Measurements from ENCODE around the gene CFAP97D2.
"Not testable (repeated sequence)": the region's sequence is repeated elsewhere in the genome, so short reads cannot be mapped to it uniquely, and the experiment has no call there.

CFAP97D2 gene

DNA sequence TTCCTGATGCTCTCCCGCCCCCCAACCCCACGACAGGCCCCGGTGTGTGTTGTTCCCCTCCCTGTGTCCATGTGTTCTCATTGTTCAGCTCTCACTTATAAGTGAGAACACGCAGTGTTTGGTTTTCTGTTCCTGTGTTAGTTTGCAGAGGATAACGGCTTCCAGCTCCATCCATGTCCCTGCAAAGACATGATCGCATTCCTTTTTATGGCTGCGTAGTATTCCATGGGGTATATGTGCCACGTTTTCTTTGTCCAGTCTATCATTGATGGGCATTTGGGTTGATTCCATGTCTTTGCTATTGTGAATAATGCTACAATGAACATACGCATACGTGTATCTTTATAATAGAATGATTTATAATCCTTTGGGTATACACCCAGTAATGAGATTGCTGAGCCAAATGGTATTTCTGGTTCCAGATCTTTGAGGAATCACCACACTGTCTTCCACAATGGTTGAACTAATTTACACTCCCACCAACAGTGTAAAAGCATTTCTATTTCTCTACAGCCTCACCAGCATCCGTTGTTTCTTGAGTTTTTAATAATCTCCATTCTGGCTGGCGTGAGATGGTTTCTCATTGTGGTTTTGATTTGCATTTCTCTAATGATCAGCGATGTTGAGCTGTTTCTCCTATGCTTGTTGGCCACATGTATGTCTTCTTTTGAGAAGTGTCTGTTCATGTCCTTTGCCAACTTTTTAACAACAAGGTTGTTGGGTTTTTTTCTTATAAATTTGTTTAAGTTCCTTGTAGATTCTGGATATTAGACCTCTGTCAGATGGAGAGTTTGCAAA lies 20.0 kb upstream of the CFAP97D2 start:
- DNase-seq, result not testable (repeated sequence)

DNA sequence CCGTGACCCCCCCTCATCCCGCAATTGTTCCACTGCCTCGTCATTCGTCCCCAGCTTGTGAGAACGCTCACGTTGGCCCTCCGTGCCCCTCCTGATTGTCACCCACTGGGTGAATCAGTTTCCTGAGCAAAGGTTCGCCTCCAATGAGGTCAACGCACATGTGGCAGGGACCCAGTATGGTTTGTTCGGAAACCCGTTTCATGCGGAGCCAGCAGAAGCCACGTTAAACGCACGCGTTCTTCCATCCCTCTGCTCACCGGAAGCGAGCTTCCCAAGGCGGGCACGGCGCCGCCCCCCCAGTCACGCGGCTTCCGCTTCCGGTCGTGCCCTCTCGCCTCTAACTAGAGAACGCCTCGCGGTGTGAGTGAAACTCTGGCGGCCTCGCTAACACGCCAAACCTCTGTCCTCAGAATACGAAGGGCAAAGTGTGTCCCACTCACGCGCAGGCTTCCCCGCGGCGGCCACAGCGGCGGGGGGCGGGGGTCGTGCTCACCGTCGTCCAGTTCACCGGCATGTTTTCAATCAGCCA lies 18.0 kb upstream of the CFAP97D2 start:
- no peak for DNase-seq

DNA sequence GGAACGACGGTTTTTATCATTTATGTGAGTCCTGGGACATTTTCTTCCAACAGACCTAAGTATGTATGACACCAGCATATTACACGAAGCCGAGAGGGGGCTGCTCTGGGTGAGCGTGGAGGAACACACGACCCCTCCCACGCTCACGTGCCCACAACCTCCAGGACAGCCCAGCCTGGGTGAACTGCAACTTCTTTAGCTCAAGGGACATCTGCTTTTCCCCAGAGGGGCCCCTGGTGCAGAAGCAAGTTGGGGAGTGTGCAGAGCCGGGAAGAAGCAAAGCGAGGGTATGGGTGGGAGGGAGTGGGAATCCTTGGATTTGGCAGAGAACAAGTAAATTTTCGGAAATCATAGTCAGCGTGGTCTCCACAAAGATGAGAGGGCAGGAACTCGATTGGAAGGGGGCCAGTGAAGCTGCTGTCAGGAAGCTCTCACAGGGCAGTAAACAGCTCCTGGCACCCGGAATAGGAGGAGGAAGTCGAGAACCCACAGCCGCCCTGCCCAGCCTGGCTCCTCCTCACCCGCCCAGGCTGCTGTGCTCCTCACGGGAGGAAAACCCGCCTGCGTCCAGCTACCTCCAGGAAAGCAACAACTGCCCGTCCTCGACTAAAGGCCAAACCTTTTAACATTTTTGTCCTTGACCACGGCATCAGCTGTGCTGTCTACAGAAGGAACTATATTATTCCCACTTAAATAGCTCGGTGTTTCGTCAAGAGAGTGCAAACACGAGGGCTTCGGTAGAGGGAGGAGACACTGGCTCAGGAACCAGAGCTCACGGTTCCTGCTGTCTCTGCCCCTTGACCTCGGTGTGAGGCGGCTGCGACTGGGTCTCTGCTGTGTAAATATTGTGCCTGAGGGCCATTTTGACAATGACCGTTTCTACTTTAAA lies 17.2 kb upstream of the CFAP97D2 start:
- peak; percentile 37 for DNase-seq

GRCh38 chr13:114162533-114162922 lies 16.5 kb upstream of the CFAP97D2 start:
- no peak for DNase-seq

DNA sequence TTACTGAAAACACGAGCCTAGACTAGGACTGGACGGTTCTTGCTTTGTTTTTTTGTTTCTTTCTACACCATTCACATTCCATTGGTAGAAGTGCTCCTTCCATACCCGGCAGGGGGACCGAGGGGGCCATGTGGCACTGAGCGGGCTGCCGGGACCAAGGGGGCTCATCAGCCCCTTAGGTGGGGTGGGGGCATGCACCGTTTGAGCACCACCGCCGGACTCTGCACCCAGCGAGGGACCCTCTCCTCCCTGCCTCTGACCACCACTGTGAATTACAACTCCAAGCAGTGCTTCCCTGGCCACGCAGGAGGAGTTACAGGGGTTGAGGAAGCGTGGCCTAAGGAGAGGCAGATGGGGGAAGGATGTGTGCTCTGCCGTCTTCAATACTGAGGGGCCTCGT lies 15.0 kb upstream of the CFAP97D2 start:
- no peak for DNase-seq

- DNase-seq, result no peak
Observed at GRCh38 chr13:114164681-114165429, 14.2 kb upstream of the CFAP97D2 start.

GRCh38 chr13:114166381-114167131 lies 12.5 kb upstream of the CFAP97D2 start:
- DNase-seq, result no peak

- no peak for DNase-seq
Observed at GRCh38 chr13:114167426-114167825, 11.6 kb upstream of the CFAP97D2 start.

GRCh38 chr13:114167885-114168284 lies 11.2 kb upstream of the CFAP97D2 start:
- no peak for DNase-seq

- DNase-seq, result no peak
Observed at GRCh38 chr13:114173272-114173671, 5.8 kb upstream of the CFAP97D2 start.

DNA sequence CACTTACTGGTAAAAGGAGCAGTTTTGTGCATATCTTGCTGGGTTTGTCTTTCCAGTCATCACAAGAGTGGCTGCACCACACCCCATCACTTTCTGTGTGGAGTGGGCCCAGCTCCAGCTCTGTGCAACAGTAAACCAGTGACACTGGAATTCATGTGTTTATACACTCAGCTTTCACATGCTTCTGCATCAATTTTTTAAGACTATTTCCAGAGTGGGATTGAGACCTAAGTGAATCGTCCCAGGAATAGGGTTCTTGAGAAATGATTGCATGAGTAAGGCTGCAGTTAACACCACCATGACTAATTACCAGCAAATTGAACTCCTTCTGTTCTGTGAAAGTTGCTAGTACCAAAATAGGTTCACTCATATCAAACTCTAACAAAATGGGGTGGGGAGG lies 5.3 kb upstream of the CFAP97D2 start:
- no peak for DNase-seq

DNA sequence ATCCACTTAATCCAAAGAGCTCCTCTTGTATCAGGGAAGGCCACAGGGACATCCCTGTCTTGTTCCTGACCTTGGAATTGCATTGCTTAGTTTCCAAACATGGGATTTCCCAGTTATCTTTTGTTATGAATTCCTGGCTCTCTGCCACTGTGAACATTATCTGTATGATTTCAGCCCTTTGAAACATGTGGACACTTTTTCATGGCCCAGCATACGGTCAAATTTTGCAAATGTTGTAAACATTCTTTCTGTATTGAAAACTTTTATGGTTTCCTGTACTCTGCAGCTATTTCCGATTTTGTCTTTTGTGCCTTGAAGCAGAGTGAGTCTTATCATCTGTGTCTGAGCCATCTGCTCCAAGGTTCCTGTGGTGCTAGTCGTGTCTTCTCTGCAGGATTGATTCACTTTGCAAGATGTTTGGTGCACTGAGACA lies 4.5 kb upstream of the CFAP97D2 start:
- DNase-seq, result no peak

GRCh38 chr13:114176359-114176902 lies 2.6 kb upstream of the CFAP97D2 start:
- not testable (repeated sequence) for DNase-seq

- no peak for DNase-seq
Observed at GRCh38 chr13:114177245-114178010, 1.6 kb upstream of the CFAP97D2 start.

DNA sequence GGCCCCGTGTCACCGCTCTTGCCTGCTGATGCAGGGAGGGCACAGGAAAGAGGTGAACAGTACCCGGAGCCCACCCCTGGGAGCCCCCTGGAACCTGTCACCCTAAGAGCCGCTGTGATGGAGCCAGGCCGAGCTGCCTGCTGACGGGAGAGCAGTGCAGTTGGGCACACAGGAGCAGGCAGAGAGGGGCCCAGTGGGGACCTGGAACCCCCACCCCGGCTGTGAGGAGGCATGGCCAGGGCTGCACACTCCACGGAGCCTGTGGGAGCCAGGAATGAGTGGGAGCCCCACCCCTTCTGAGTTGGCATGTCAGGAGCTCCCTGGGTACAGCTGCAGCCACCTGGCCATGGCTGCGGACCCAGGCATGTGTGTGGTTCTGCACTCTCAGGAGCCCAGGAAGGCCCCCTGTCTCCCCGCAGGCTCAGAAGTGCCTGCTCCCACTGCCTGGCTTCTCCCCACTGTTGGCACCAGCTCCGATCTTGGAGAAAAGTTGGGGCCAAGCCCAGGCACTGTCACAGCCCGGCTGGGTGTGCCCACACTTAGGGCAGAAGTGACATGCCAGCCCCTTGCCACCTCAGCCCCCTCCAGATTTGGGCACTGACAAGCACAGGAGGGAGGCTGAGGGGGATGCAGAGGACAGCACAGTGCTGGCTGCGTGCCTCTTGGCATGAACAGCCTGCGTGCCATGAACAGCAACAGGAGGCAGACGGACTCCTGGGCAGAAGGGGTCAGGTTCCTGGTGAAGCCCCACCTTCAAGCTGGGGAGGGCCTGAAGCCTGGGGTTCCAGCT lies 6.3 kb downstream of the CFAP97D2 start:
- DNase-seq, result no peak

GRCh38 chr13:114194853-114195252 lies 15.8 kb downstream of the CFAP97D2 start:
- DNase-seq, result no peak

- no peak for DNase-seq
Observed at GRCh38 chr13:114196629-114197028, 17.6 kb downstream of the CFAP97D2 start.

- no peak for DNase-seq
Observed at GRCh38 chr13:114198556-114198955, 19.5 kb downstream of the CFAP97D2 start.

GRCh38 chr13:114199526-114199925 lies 20.5 kb downstream of the CFAP97D2 start:
- not testable (repeated sequence) for DNase-seq

DNA sequence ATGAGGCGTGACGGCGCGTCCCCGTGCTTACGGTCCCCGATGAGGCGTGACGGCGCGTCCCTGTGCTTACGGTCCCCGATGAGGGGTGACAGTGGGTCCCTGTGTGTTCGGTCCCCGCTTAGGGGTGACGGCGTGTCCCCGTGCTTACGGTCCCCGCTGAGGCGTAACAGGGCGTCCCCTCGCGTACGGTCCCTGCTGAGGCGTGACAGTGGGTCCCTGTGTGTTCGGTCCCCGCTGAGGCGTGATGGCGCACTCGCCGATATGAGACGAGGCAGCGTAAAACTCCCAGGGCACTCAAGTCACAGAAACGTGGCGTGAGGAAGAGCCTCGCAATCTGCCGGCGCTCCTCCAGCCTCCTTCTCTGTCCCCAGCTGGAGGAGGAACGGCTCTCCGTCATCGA lies 20.9 kb downstream of the CFAP97D2 start:
- DNase-seq, result no peak
